ENCODE measurements around the gene MGAT1. TPM values are rescaled to one million over a fixed set of nuclear protein-coding genes. Genes with fewer than 3 reads are reported as not detected.

MGAT1 gene
- total RNA-seq, 1 experiment from 2014 or later: 72.7 TPM

GRCh38 chr5:180783340-180784052, 19.1 kb downstream of the MGAT1 start:
- Mint-ChIP-seq H3K4me3 (no peak overlapping the region), H3K27me3 (ENCODE audit: low read depth) (peaks cover 6% of the 10 kb centered on the region; the same call in 1 of the 2 replicates), H3K27ac (no peak overlapping the region), H3K9me3 (peaks cover 11 to 19% of the 10 kb centered on the region in 2 experiments), H3K36me3 (ENCODE audit: insufficient read depth in 1 of 3, low read depth in 3 of 3) (peaks cover 0 to 14% (median 10%) of the 10 kb centered on the region in 3 experiments; a peak in 5 of 7 replicates), H3K4me1 (peaks cover 40 to 43% of the 10 kb centered on the region in 2 experiments)
- Histone ChIP-seq H3K18ac (ENCODE audit: insufficient read length, low read depth, low read length) (no peak overlapping the region), H3K79me1 (ENCODE audit: insufficient read depth, low read depth, low read length, poor library complexity, severe bottlenecking) (no peaks in the 10 kb centered on the region), H3K4ac (ENCODE audit: low read depth, low read length) (no peak overlapping the region), H3K14ac (ENCODE audit: insufficient read depth, low read length) (no peak overlapping the region), H4K20me1 (ENCODE audit: control insufficient read depth, insufficient read depth, insufficient read length) (no peaks in the 10 kb centered on the region), H4K91ac (ENCODE audit: insufficient read length, low read depth, low read length) (no peak overlapping the region), H3K4me2 (ENCODE audit: insufficient read depth, insufficient read length, low read length) (no peak overlapping the region), H3K27me3 (ENCODE audit: insufficient read depth, low read length) (no peaks in the 10 kb centered on the region), H2BK15ac (ENCODE audit: low read depth, low read length) (no peak overlapping the region), H3K23me2 (ENCODE audit: insufficient read length, low read depth, low read length, poor library complexity, severe bottlenecking) (no peaks in the 10 kb centered on the region), H3K27ac (ENCODE audit: insufficient read length, low read depth, low read length) (no peak overlapping the region), H3K79me2 (ENCODE audit: insufficient read depth, low read length) (no peaks in the 10 kb centered on the region), H3T11ph (ENCODE audit: low read length) (no peak overlapping the region), H2AK5ac (ENCODE audit: insufficient read length, low read length) (no peak overlapping the region), H2BK12ac (ENCODE audit: insufficient read length, low read depth, low read length) (no peak overlapping the region), H2BK20ac (ENCODE audit: low read depth, low read length, poor library complexity, severe bottlenecking) (no peak overlapping the region), H3K56ac (ENCODE audit: insufficient read length, low read depth, low read length) (no peak overlapping the region), H2AFZ (ENCODE audit: low read length) (no peak overlapping the region), H3K9ac (ENCODE audit: extremely low read depth, insufficient read length, low read length) (no peak overlapping the region), H4K8ac (replicated peaks; ENCODE audit: insufficient read length, low read depth, low read length) (no peak overlapping the region), H2BK5ac (ENCODE audit: insufficient read length, low read length) (no peak overlapping the region), H3K23ac (ENCODE audit: insufficient read length, low read depth, low read length) (no peak overlapping the region), H3K9me3 (ENCODE audit: control insufficient read depth, low read depth, low read length) (no peaks in the 10 kb centered on the region), H2BK120ac (ENCODE audit: low read depth, low read length, poor library complexity, severe bottlenecking) (no peak overlapping the region), H4K5ac (ENCODE audit: insufficient read length, low read depth, low read length) (no peak overlapping the region), H3K4me1 (ENCODE audit: insufficient read depth, low read length) (peaks cover 12% of the 10 kb centered on the region; the same call in 1 of the 2 replicates)
- no CpG with 5 or more reads among the region's 12 CpGs for WGBS (ENCODE audit: extremely low coverage, insufficient read length, low lambda C conversion rate)
- TF ChIP-seq, protein P1, sequence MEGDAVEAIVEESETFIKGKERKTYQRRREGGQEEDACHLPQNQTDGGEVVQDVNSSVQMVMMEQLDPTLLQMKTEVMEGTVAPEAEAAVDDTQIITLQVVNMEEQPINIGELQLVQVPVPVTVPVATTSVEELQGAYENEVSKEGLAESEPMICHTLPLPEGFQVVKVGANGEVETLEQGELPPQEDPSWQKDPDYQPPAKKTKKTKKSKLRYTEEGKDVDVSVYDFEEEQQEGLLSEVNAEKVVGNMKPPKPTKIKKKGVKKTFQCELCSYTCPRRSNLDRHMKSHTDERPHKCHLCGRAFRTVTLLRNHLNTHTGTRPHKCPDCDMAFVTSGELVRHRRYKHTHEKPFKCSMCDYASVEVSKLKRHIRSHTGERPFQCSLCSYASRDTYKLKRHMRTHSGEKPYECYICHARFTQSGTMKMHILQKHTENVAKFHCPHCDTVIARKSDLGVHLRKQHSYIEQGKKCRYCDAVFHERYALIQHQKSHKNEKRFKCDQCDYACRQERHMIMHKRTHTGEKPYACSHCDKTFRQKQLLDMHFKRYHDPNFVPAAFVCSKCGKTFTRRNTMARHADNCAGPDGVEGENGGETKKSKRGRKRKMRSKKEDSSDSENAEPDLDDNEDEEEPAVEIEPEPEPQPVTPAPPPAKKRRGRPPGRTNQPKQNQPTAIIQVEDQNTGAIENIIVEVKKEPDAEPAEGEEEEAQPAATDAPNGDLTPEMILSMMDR (conservative IDR thresholded peaks at IDR 0.05): no peak
- DNase-seq: no peak
